Stimulated activated CD4-positive, alpha-beta T cell treated with anti-CD3 and anti-CD28 coated beads, Interleukin-4, amount 100 ng/mL, for 48 hours (primary cell): Measurements from ENCODE around the gene HMGA1.

Experiments
- DNase-seq, 2 donors: peaks; one replicate each; pipeline ENCODE4 v3.0.0-alpha.2; 2020; ENCODE audit warnings: low read depth in 2 of 2

HMGA1 gene

GRCh38 chr6:34292954-34293353, 56.3 kb downstream of the HMGA1 start:
- no peak for DNase-seq

DNA sequence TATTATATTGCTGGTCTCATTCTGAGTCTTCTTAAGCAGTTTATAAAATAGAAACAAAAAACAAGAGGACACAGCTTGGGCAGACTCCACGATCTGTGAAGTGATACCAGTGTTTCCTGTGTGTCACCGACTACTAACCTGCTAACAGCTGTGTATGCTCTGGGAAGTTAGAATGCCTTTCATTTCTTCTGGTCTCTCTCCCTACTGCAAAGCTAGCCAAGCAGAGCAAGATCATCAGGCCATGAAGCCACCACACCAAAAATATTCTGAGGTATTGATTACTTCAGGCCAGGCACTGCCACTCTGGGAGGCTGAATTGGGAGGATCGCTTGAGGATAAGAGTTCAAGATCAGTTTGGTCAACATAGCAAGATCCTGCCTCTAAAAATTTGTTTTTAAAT, 59.0 kb downstream of the HMGA1 start:
- no peak for DNase-seq
